Stimulated activated naive CD8-positive, alpha-beta T cell treated with anti-CD3 and anti-CD28 coated beads, Interleukin-15, Interleukin-2, amounts not matched to agents 100 U/mL and 50 U/mL, for 24 hours (primary cell): ENCODE measurements around the gene IFNLR1.
A peak's percentile ranks its signal among the peaks of the same experiment; 100 is the strongest.

ENCODE experiments used
- ATAC-seq: fragments of 150-1000 bp; cut with Tn5 transposase; one replicate; pipeline ENCODE4 v1.10.0; 2021
- DNase-seq: peaks from one replicate; pipeline ENCODE4 v3.0.0; 2021

Gene IFNLR1

GRCh38 chr1:24121406-24121805, 65.7 kb downstream of the IFNLR1 start:
- ATAC-seq = no peak
- DNase-seq = no peak

- DNase-seq = no peak
- no peak for ATAC-seq
These were observed 66.1 kb downstream of the IFNLR1 start for GRCh38 chr1:24120965-24121364.

GRCh38 chr1:24119859-24120756, 67.0 kb downstream of the IFNLR1 start:
- no peak for DNase-seq
- no peak for ATAC-seq

- DNase-seq = no peak
- ATAC-seq = no peak
These were observed 67.6 kb downstream of the IFNLR1 start for GRCh38 chr1:24119489-24119858.

GRCh38 chr1:24118410-24119242, 68.5 kb downstream of the IFNLR1 start:
- ATAC-seq (no peak), DNase-seq (no peak)

GRCh38 chr1:24117722-24118409, 69.2 kb downstream of the IFNLR1 start:
- no peak for DNase-seq
- no peak for ATAC-seq

GRCh38 chr1:24117132-24117531, 70.0 kb downstream of the IFNLR1 start:
- no peak for ATAC-seq

GRCh38 chr1:24114753-24115152, 72.3 kb downstream of the IFNLR1 start:
- ATAC-seq (no peak), DNase-seq (no peak)

More at GRCh38 chr1:24117132-24117531, 70.0 kb downstream of the IFNLR1 start:
- no peak for DNase-seq

- ATAC-seq = no peak
These were observed 73.5 kb downstream of the IFNLR1 start for GRCh38 chr1:24113641-24114033.

GRCh38 chr1:24111996-24112779, 74.9 kb downstream of the IFNLR1 start, which contains the start of gene MYOM3:
TSS of gene MYOM3 (minus strand) at chr1:24112135. CDS start at chr1:24108636, 3,499 bp downstream.
- DNase-seq = peak; percentile 61
- ATAC-seq = peak; percentile 96

More at GRCh38 chr1:24113641-24114033, 73.5 kb downstream of the IFNLR1 start:
- DNase-seq = no peak

GRCh38 chr1:24111262-24111995, 75.7 kb downstream of the IFNLR1 start:
- ATAC-seq = no peak
- DNase-seq = no peak

- DNase-seq = no peak
- ATAC-seq = no peak
These were observed 76.3 kb downstream of the IFNLR1 start for GRCh38 chr1:24110642-24111261.

- DNase-seq (no peak), ATAC-seq (no peak)
These were observed 77.2 kb downstream of the IFNLR1 start for GRCh38 chr1:24109686-24110475.

GRCh38 chr1:24109166-24109483, 78.0 kb downstream of the IFNLR1 start:
- DNase-seq (no peak), ATAC-seq (no peak)

GRCh38 chr1:24108334-24109165, 78.5 kb downstream of the IFNLR1 start:
- ATAC-seq = peak; percentile 15
- DNase-seq = no peak

- DNase-seq (no peak), ATAC-seq (no peak)
These were observed 79.5 kb downstream of the IFNLR1 start for GRCh38 chr1:24107462-24108138.

- DNase-seq (no peak), ATAC-seq (no peak)
These were observed 81.5 kb downstream of the IFNLR1 start for GRCh38 chr1:24105368-24106160.
